ENCODE measurements around the gene SNCAIP.
A peak's percentile ranks its signal among the peaks of the same experiment; 100 is the strongest.

The SNCAIP gene

DNA sequence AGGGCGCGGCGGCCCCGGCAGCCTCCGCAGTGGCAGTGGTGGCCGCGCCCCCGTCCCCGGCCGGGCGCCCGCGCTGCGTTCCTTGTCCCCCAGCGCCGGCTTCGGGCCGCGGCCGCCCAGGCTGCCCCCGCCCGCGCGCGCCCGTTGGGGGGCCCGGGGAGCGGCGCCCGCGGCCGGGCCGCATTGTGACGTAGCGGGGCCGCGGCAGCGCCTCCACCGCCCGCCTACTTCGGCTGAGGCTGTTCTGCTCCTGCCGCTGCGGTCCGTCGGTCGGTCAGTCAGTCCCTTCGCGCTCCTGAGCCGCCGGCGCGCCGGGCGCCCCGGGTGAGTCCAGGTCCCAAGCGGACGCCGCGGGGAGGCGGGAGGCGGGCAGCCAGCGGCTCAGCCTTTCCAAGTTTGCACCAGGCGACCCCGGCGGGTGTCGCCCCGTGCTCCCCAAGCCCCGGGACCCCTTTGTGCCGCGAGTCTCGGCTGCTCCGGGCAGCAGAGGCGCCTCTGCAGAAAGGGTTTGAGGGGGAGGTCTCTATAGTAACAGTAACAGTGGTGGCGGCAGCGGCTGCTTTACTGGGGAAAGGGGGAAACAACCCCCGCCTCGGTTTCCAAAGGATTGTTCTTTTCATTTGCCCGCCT lies at the start of gene SNCAIP:
TSS of gene SNCAIP (plus strand) at position 277 of the 630 bp plus-strand sequence. CDS start 78,898 bp downstream, outside the sequence.
- CTCF ChIA-PET = interaction anchor here (1.2 kb wide), 1 partner anchor 16 kb away, joined by 3 read pairs; no protein-coding TSS in a partner anchor
- peak; percentile 38 for DNase-seq (ENCODE audit: extremely low spot score)
- TF ChIP-seq, protein P1, sequence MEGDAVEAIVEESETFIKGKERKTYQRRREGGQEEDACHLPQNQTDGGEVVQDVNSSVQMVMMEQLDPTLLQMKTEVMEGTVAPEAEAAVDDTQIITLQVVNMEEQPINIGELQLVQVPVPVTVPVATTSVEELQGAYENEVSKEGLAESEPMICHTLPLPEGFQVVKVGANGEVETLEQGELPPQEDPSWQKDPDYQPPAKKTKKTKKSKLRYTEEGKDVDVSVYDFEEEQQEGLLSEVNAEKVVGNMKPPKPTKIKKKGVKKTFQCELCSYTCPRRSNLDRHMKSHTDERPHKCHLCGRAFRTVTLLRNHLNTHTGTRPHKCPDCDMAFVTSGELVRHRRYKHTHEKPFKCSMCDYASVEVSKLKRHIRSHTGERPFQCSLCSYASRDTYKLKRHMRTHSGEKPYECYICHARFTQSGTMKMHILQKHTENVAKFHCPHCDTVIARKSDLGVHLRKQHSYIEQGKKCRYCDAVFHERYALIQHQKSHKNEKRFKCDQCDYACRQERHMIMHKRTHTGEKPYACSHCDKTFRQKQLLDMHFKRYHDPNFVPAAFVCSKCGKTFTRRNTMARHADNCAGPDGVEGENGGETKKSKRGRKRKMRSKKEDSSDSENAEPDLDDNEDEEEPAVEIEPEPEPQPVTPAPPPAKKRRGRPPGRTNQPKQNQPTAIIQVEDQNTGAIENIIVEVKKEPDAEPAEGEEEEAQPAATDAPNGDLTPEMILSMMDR (IDR thresholded peaks at IDR 0.05; ENCODE audit: control extremely low read depth, extremely low read depth, low read depth, missing control alignments) = no peak
- POLR2A ChIA-PET = no interaction called here

DNA sequence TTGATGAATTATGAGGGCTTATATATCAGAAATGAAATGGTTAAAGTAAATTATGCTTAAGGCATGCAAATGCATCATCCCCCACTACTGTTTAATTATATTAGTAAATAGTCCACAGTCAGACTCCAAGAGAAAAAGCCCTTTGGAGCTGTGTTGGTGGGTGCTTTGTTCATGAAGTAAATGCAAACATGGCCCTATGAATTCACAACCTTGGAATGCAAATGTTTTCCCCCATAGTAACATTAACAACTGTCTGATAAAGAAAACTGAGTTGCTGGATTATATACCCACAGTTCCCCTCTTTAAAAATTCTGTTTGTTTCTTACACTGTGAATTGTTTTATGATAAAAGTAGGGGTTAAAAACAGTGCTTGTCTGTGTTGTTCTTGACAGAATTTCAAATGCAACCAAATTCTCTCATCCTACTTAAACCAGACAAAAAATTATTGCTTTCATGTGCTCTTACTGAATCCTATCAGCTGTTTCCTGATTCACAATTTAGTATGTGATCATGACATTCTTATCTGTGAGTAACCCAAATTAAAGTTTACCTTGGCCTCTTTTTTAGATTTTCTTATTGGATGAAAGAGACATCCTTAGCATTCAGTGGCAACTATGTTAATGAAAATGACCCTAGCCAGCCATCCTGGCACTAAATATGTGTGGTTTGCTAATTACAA lies 48.5 kb upstream of the SNCAIP start:
- TF ChIP-seq, protein P1 (IDR thresholded peaks at IDR 0.05; ENCODE audit: control extremely low read depth, extremely low read depth, low read depth, missing control alignments) = no peak
- POLR2A ChIA-PET = no interaction called here
- DNase-seq (ENCODE audit: extremely low spot score) = no peak
- CTCF ChIA-PET = no interaction called here

DNA sequence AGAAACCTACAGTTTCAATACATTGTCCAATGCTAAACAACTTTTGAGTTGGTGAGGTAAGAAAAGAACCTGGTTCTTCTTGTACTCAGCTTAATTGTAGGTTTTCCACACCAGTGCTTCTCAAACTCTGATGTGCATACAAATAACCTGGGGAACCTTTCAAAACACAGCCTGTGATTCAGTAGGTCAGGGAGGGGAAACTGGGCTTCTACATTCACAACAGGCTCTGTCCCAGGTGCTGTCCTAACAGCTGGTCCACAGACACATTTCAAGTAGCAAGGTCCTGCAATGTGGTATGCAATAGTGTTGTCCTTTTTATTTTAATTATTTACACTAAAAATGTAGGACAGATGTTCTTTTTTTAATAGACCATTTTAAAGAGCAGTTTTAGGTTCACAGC lies 47.4 kb upstream of the SNCAIP start:
- ChIA-PET CTCF (no interaction called here), POLR2A (no interaction called here)
- DNase-seq (ENCODE audit: extremely low spot score) = no peak
- TF ChIP-seq, protein P1 (IDR thresholded peaks at IDR 0.05; ENCODE audit: control extremely low read depth, extremely low read depth, low read depth, missing control alignments) = no peak

- TF ChIP-seq, protein P1 (IDR thresholded peaks at IDR 0.05; ENCODE audit: control extremely low read depth, extremely low read depth, low read depth, missing control alignments) = no peak
- POLR2A ChIA-PET = no interaction called here
- CTCF ChIA-PET = interaction anchor here (1.1 kb wide), 1 partner anchor 15 kb away, joined by 3 read pairs; no protein-coding TSS in a partner anchor
- no peak for DNase-seq (ENCODE audit: extremely low spot score)
Observed at GRCh38 chr5:122267185-122267584, 44.9 kb upstream of the SNCAIP start.

DNA sequence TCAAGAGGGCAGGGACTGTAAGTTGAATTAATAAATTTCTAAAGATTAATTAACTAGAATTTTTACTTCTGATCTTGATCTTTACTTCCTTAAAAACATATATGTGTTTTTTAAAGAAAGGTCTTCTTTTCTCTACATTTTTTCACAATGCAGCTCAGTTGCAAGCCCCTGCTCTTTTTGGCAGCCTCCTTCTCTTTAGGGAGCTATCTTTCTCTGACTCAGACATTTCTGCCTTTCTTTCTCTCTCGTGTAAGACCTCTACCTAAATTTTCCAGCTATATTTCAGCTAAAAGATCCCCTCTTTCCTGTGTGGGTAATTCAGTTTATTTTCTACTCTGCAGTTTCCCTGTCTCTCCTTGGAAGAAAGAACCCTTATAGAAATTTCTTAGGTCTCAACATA lies 38.3 kb upstream of the SNCAIP start:
- DNase-seq (ENCODE audit: extremely low spot score) = no peak
- POLR2A ChIA-PET = no interaction called here
- CTCF ChIA-PET = interaction anchor here (1.1 to 3.0 kb wide), 3 partner anchors 12 to 77 kb away, joined by 3 to 11 read pairs (median 6); no protein-coding TSS in a partner anchor
- TF ChIP-seq, protein P1 (IDR thresholded peaks at IDR 0.05; ENCODE audit: control extremely low read depth, extremely low read depth, low read depth, missing control alignments) = no peak

DNA sequence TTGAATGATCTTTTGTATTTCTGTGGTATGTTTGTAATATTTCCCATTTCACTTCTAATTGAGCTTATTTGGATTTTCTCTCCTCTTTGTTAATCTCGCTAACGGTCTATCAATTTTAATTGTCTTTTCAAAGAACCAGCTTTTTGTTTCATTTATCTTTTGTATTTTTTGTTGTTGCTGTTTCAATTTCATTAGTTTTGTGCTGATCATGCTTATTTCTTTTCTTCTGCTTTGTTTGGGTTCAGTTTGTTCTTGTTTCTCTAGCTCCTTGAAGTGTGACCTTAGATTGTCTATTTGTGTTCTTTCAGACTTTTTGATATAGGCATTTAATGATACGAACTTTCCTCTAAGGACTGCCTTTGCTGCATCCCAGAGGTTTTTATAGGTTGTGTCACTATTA lies 28.4 kb upstream of the SNCAIP start:
- TF ChIP-seq, protein P1 (IDR thresholded peaks at IDR 0.05; ENCODE audit: control extremely low read depth, extremely low read depth, low read depth, missing control alignments) = no peak
- ChIA-PET POLR2A (no interaction called here), CTCF (interaction anchor here (0.9 kb wide), 1 partner anchor 25 kb away, joined by 3 read pairs; no protein-coding TSS in a partner anchor)
- no peak for DNase-seq (ENCODE audit: extremely low spot score)

Measured in GM10248 (cell line).